Measurements from ENCODE around the gene AFP.

Gene AFP

GRCh38 chr4:73470728-73471127 lies 34.7 kb downstream of the AFP start:
- DNase-seq, result no peak

GRCh38 chr4:73477176-73477575 lies 41.2 kb downstream of the AFP start:
- DNase-seq, result no peak

GRCh38 chr4:73479323-73479722 lies 43.3 kb downstream of the AFP start:
- no peak for DNase-seq

GRCh38 chr4:73481358-73481757 lies 45.3 kb downstream of the AFP start, which contains the start of gene AFM:
TSS of gene AFM (plus strand) at chr4:73481745. CDS start at chr4:73481776, 31 bp downstream.
- no peak for DNase-seq

GRCh38 chr4:73485085-73485484 lies 49.1 kb downstream of the AFP start:
- DNase-seq, result no peak

GRCh38 chr4:73485596-73485995 lies 49.6 kb downstream of the AFP start:
- DNase-seq, result no peak

GRCh38 chr4:73486497-73486896 lies 50.5 kb downstream of the AFP start:
- DNase-seq, result no peak

GRCh38 chr4:73487233-73487632 lies 51.2 kb downstream of the AFP start:
- DNase-seq, result no peak

- DNase-seq, result no peak
Measured at GRCh38 chr4:73499996-73500765, 64.2 kb downstream of the AFP start.

GRCh38 chr4:73501664-73502265 lies 65.7 kb downstream of the AFP start:
- DNase-seq, result no peak

- DNase-seq, result no peak
Measured at GRCh38 chr4:73505567-73505966, 69.5 kb downstream of the AFP start.
